Fibroblast of the conjunctiva (primary cell): ENCODE measurements around the gene FUT8.

Experiments used
- DNase-seq: peaks from one replicate; pipeline ENCODE4 v3.0.0-alpha.2; 2010; ENCODE audit warnings: low read depth

The FUT8 gene

GRCh38 chr14:65495196-65495595 lies 82.7 kb downstream of the FUT8 start:
- no peak for DNase-seq

- no peak for DNase-seq
These were observed 83.9 kb downstream of the FUT8 start for GRCh38 chr14:65496178-65496993.

- no peak for DNase-seq
These were observed 86.6 kb downstream of the FUT8 start for GRCh38 chr14:65499138-65499537.

GRCh38 chr14:65500075-65500474 lies 87.5 kb downstream of the FUT8 start:
- DNase-seq = no peak

GRCh38 chr14:65501328-65501727 lies 88.8 kb downstream of the FUT8 start:
- no peak for DNase-seq

GRCh38 chr14:65502676-65503124 lies 90.2 kb downstream of the FUT8 start:
- DNase-seq = peak; percentile 10

GRCh38 chr14:65503771-65504170 lies 91.2 kb downstream of the FUT8 start:
- DNase-seq = no peak

- no peak for DNase-seq
These were observed 94.3 kb downstream of the FUT8 start for GRCh38 chr14:65506801-65507200.

- no peak for DNase-seq
These were observed 97.3 kb downstream of the FUT8 start for GRCh38 chr14:65509842-65510241.

- DNase-seq = no peak
These were observed 101.1 kb downstream of the FUT8 start for GRCh38 chr14:65513671-65514070.

- no peak for DNase-seq
These were observed 105.4 kb downstream of the FUT8 start for GRCh38 chr14:65517635-65518542.

GRCh38 chr14:65528069-65528468 lies 115.5 kb downstream of the FUT8 start:
- no peak for DNase-seq

- no peak for DNase-seq
These were observed 118.6 kb downstream of the FUT8 start for GRCh38 chr14:65531148-65531547.

GRCh38 chr14:65533736-65534404 lies 121.3 kb downstream of the FUT8 start:
- no peak for DNase-seq

GRCh38 chr14:65536781-65537423 lies 124.4 kb downstream of the FUT8 start:
- no peak for DNase-seq

GRCh38 chr14:65548878-65549277 lies 136.3 kb downstream of the FUT8 start:
- DNase-seq = no peak

GRCh38 chr14:65549429-65549828 lies 136.9 kb downstream of the FUT8 start:
- no peak for DNase-seq

- no peak for DNase-seq
These were observed 138.5 kb downstream of the FUT8 start for GRCh38 chr14:65550779-65551643.

- DNase-seq = no peak
These were observed 140.2 kb downstream of the FUT8 start for GRCh38 chr14:65552724-65553123.

- DNase-seq = no peak
These were observed 142.3 kb downstream of the FUT8 start for GRCh38 chr14:65554837-65555236.

GRCh38 chr14:65555358-65555757 lies 142.8 kb downstream of the FUT8 start:
- DNase-seq = no peak
